LHCN-M2 (cell line): Measurements from ENCODE around the gene CCDC59. TPM values are rescaled to one million over a fixed set of nuclear protein-coding genes. Genes with fewer than 3 reads are reported as not detected.

ENCODE experiments used
- DNase-seq: peaks from one replicate; pipeline ENCODE4 v3.0.0-alpha.2; 2012; ENCODE audit warnings: low read depth
- total RNA-seq: library from RNA; depleted of rRNA; stranded (reverse); fragments of >200 nt; gene quantifications from 2 replicates; pipeline ENCODE4 v1.2.3, GENCODE V29; 2014; rRNA removed

Gene CCDC59
- total RNA-seq, 1 experiment from 2014 or later, result 67.3 TPM

DNA sequence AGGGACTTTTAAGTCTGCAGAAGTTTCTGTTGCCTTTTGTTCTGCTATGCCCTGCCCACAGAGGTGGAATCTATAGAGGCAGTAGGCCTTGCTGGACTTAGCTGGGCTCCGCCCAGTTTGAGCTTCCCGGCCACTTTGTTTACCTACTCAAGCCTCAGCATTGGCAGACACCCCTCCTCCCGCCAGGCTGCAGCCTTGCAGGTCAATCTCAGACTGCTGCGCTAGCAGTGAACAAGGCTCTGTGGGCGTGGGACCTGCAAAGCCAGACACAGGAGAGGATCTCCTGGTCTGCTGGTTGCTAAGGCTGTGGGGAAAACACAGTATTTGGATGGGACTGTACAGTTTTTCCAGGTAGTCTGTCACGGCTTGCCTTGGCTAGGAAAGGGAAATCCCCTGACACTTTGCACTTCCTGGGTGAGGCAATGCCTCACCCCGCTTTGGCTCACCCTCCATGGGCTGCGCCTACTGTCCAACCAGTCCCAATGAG lies 43.7 kb downstream of the CCDC59 start:
- no peak for DNase-seq

Other genes starting within 250 kb of the CCDC59 start
- 6.6 and 9.9 TPM in 2 replicates for gene METTL25, start 142 bp upstream of the CCDC59 start, total RNA-seq